GM18519 (cell line): ENCODE data around the gene BSG.
"Not testable (repeated sequence)": the region's sequence is repeated elsewhere in the genome, so short reads cannot be mapped to it uniquely, and the experiment has no call there.

Experiments used
- ATAC-seq: cut with Tn5 transposase; IDR thresholded peaks from one replicate; pipeline ENCODE4 v1.9.1; 2021; ENCODE audit warnings: mild to moderate bottlenecking, moderate library complexity; ENCODE audit not compliant: unreplicated experiment, low FRiP score

The BSG gene

GRCh38 chr19:601790-602189, 29.4 kb downstream of the BSG start:
- no peak for ATAC-seq

- ATAC-seq = no peak
These were observed 30.2 kb downstream of the BSG start for GRCh38 chr19:602391-603301.

GRCh38 chr19:603302-603639, 30.9 kb downstream of the BSG start:
- not testable (repeated sequence) for ATAC-seq

GRCh38 chr19:603779-604178, 31.4 kb downstream of the BSG start:
- not testable (repeated sequence) for ATAC-seq

- ATAC-seq = no peak
These were observed 32.0 kb downstream of the BSG start for GRCh38 chr19:604355-604754.

GRCh38 chr19:605061-605971, 32.9 kb downstream of the BSG start:
- not testable (repeated sequence) for ATAC-seq

GRCh38 chr19:607301-608154, 35.1 kb downstream of the BSG start:
- ATAC-seq = no peak

- no peak for ATAC-seq
These were observed 36.0 kb downstream of the BSG start for GRCh38 chr19:608155-609003.

- ATAC-seq = no peak
These were observed 36.6 kb downstream of the BSG start for GRCh38 chr19:609004-609346.

GRCh38 chr19:610071-610800, 37.8 kb downstream of the BSG start:
- ATAC-seq = no peak

- ATAC-seq = no peak
These were observed 38.5 kb downstream of the BSG start for GRCh38 chr19:610801-611480.

GRCh38 chr19:611481-611868, 39.1 kb downstream of the BSG start:
- no peak for ATAC-seq

GRCh38 chr19:612941-613340, 40.5 kb downstream of the BSG start:
- ATAC-seq = no peak

GRCh38 chr19:613732-614567, 41.6 kb downstream of the BSG start:
- ATAC-seq = no peak

- no peak for ATAC-seq
These were observed 43.2 kb downstream of the BSG start for GRCh38 chr19:615619-616018.

GRCh38 chr19:616062-616700, 43.8 kb downstream of the BSG start:
- no peak for ATAC-seq
